ENCODE data around the gene MARCHF3. TPM values are rescaled to one million over a fixed set of nuclear protein-coding genes. Genes with fewer than 3 reads are reported as not detected.

MARCHF3 gene
- total RNA-seq, 1 donor from 2014 or later, result 21.9 TPM

- intact Hi-C loops (cut with micrococcal nuclease), result no loop called here
- ATAC-seq (ENCODE audit: low read depth) (no peak), DNase-seq (no peak)
- Mint-ChIP-seq H3K4me3 (no peak overlapping the region), H3K27ac (no peak overlapping the region), H3K36me3 (ENCODE audit: low read depth) (peaks cover 50% of the 10 kb centered on the region), H3K4me1 (no peaks in the 10 kb centered on the region), H3K27me3 (no peaks in the 10 kb centered on the region), H3K9me3 (no peaks in the 10 kb centered on the region)
- POLR2A ChIA-PET, result no interaction called here
- CTCF ChIA-PET, result no interaction called here
- no peak for TF ChIP-seq CTCF (IDR thresholded peaks at IDR 0.05)
Observed at GRCh38 chr5:126878085-126878484, 152.3 kb downstream of the MARCHF3 start.

GRCh38 chr5:126877602-126878001, 152.8 kb downstream of the MARCHF3 start:
- CTCF ChIA-PET, result no interaction called here
- POLR2A ChIA-PET, result no interaction called here
- Mint-ChIP-seq H3K4me1 (no peaks in the 10 kb centered on the region), H3K27ac (no peak overlapping the region), H3K36me3 (ENCODE audit: low read depth) (peaks cover 54% of the 10 kb centered on the region), H3K9me3 (no peaks in the 10 kb centered on the region), H3K4me3 (no peak overlapping the region), H3K27me3 (no peaks in the 10 kb centered on the region)
- DNase-seq, result no peak
- no peak for ATAC-seq (ENCODE audit: low read depth)
- intact Hi-C loops (cut with micrococcal nuclease), result no loop called here
- TF ChIP-seq CTCF (IDR thresholded peaks at IDR 0.05), result no peak

- ChIA-PET CTCF (no interaction called here), POLR2A (no interaction called here)
- intact Hi-C loops (cut with micrococcal nuclease), result no loop called here
- Mint-ChIP-seq H3K4me3 (no peak overlapping the region), H3K9me3 (no peaks in the 10 kb centered on the region), H3K27ac (no peak overlapping the region), H3K36me3 (ENCODE audit: low read depth) (peaks cover 67% of the 10 kb centered on the region), H3K27me3 (no peaks in the 10 kb centered on the region), H3K4me1 (no peaks in the 10 kb centered on the region)
- DNase-seq, result no peak
- no peak for TF ChIP-seq CTCF (IDR thresholded peaks at IDR 0.05)
- no peak for ATAC-seq (ENCODE audit: low read depth)
Observed at GRCh38 chr5:126875303-126875785, 155.0 kb downstream of the MARCHF3 start.

GRCh38 chr5:126872561-126873354, 157.6 kb downstream of the MARCHF3 start:
- Mint-ChIP-seq H3K27me3 (no peaks in the 10 kb centered on the region), H3K4me1 (peaks cover 14% of the 10 kb centered on the region), H3K36me3 (ENCODE audit: low read depth) (peaks cover 52% of the 10 kb centered on the region), H3K27ac (no peak overlapping the region), H3K9me3 (no peaks in the 10 kb centered on the region), H3K4me3 (no peak overlapping the region)
- DNase-seq (no peak), ATAC-seq (ENCODE audit: low read depth) (no peak)
- no peak for TF ChIP-seq CTCF (IDR thresholded peaks at IDR 0.05)
- ChIA-PET CTCF (no interaction called here), POLR2A (no interaction called here)
- intact Hi-C loops (cut with micrococcal nuclease), result no loop called here

GRCh38 chr5:126871441-126871840, 158.9 kb downstream of the MARCHF3 start:
- TF ChIP-seq CTCF (IDR thresholded peaks at IDR 0.05), result no peak
- no peaks in the 10 kb centered on the region for H3K27me3 Mint-ChIP-seq
- H3K4me1 Mint-ChIP-seq, result peaks cover 14% of the 10 kb centered on the region
- H3K4me3 Mint-ChIP-seq, result no peak overlapping the region
- ChIA-PET CTCF (no interaction called here), POLR2A (no interaction called here)
- DNase-seq (no peak), ATAC-seq (ENCODE audit: low read depth) (no peak)
- H3K36me3 Mint-ChIP-seq (ENCODE audit: low read depth), result peaks cover 42% of the 10 kb centered on the region
- no peaks in the 10 kb centered on the region for H3K9me3 Mint-ChIP-seq
- intact Hi-C loops (cut with micrococcal nuclease), result no loop called here
- no peak overlapping the region for H3K27ac Mint-ChIP-seq
